ENCODE measurements around the gene IL23R.

The IL23R gene

DNA sequence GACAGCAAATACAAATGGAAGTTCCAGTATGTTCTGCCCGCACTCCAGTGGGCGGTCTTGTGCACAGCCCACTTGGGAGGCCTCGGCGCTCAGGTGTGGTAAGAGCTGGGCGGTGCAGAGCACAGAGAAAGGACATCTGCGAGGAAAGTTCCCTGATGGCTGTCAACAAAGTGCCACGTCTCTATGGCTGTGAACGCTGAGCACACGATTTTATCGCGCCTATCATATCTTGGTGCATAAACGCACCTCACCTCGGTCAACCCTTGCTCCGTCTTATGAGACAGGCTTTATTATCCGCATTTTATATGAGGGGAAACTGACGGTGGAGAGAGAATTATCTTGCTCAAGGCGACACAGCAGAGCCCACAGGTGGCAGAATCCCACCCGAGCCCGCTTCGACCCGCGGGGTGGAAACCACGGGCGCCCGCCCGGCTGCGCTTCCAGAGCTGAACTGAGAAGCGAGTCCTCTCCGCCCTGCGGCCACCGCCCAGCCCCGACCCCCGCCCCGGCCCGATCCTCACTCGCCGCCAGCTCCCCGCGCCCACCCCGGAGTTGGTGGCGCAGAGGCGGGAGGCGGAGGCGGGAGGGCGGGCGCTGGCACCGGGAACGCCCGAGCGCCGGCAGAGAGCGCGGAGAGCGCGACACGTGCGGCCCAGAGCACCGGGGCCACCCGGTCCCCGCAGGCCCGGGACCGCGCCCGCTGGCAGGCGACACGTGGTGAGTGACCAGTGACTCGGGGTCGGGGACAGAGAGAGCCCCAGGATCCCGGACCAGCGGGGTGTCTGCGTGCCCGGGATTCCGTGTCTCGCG, 141.2 kb downstream of the IL23R start, which contains the start of gene IL12RB2:
Gene IL12RB2 (plus strand): TSS at position 623 of the 810 bp plus-strand sequence. CDS start 12,496 bp downstream, outside the sequence.
- DNase-seq: peak; percentile 17

- no peak for DNase-seq
Measured at GRCh38 chr1:67308136-67308535, 141.9 kb downstream of the IL23R start.
